ENCODE measurements around the gene ZNF280D. TPM values are rescaled to one million over a fixed set of nuclear protein-coding genes. Genes with fewer than 3 reads are reported as not detected.

The ZNF280D gene
- total RNA-seq, 1 experiment from 2014 or later = 26.8 TPM

- ChIA-PET POLR2A (ENCODE audit: unreplicated experiment) (no interaction called here), CTCF (no interaction called here)
- no peak for TF ChIP-seq EZH2 (IDR thresholded peaks at IDR 0.05; ENCODE audit: low read depth)
- no peak for TF ChIP-seq CTCF (conservative IDR thresholded peaks at IDR 0.05)
- Histone ChIP-seq H3K27ac (no peak overlapping the region), H2AFZ (no peak overlapping the region), H3F3A (ENCODE audit: insufficient read depth, low read depth) (no peaks in the 10 kb centered on the region), H3K79me2 (ENCODE audit: low read depth) (no peaks in the 10 kb centered on the region), H3K27me3 (ENCODE audit: insufficient read depth, low read depth) (no peaks in the 10 kb centered on the region), H3K36me3 (ENCODE audit: low read depth) (no peaks in the 10 kb centered on the region), H3K4me2 (no peak overlapping the region), H3K9me2 (ENCODE audit: insufficient read depth) (no peaks in the 10 kb centered on the region), H3K9me3 (ENCODE audit: insufficient read depth, low read depth) (no peaks in the 10 kb centered on the region), H3K4me3 (no peak overlapping the region), H4K20me1 (ENCODE audit: insufficient read depth) (no peaks in the 10 kb centered on the region), H3K4me1 (replicated peaks; ENCODE audit: insufficient read depth) (no peaks in the 10 kb centered on the region)
- DNase-seq = no peak
- intact Hi-C loops (cut with micrococcal nuclease; ENCODE audit: unreplicated experiment) = no loop called here
- BruUV-seq (replicated peaks) = no TSS peak
Measured at GRCh38 chr15:56772868-56773639, 39.7 kb upstream of the ZNF280D start.

GRCh38 chr15:56770173-56770572 is 36.9 kb upstream of the ZNF280D start:
- H3K4me1 ChIP-seq (replicated peaks; ENCODE audit: insufficient read depth) = no peaks in the 10 kb centered on the region
- no peaks in the 10 kb centered on the region for H3K9me3 ChIP-seq (ENCODE audit: insufficient read depth, low read depth)
- POLR2A ChIA-PET (ENCODE audit: unreplicated experiment) = no interaction called here
- no peaks in the 10 kb centered on the region for H3K79me2 ChIP-seq (ENCODE audit: low read depth)
- intact Hi-C loops (cut with micrococcal nuclease; ENCODE audit: unreplicated experiment) = no loop called here
- H4K20me1 ChIP-seq (ENCODE audit: insufficient read depth) = no peaks in the 10 kb centered on the region
- no peak overlapping the region for H3K4me3 ChIP-seq
- no peak overlapping the region for H3K4me2 ChIP-seq
- no TSS peak for BruUV-seq (replicated peaks)
- TF ChIP-seq EZH2 (IDR thresholded peaks at IDR 0.05; ENCODE audit: low read depth) (no peak), CTCF (conservative IDR thresholded peaks at IDR 0.05) (no peak)
- no peak for DNase-seq
- H3K36me3 ChIP-seq (ENCODE audit: low read depth) = no peaks in the 10 kb centered on the region
- H3F3A ChIP-seq (ENCODE audit: insufficient read depth, low read depth) = no peaks in the 10 kb centered on the region
- no peaks in the 10 kb centered on the region for H3K27me3 ChIP-seq (ENCODE audit: insufficient read depth, low read depth)
- H3K9me2 ChIP-seq (ENCODE audit: insufficient read depth) = no peaks in the 10 kb centered on the region
- H3K27ac ChIP-seq = no peak overlapping the region
- no peak overlapping the region for H2AFZ ChIP-seq
- CTCF ChIA-PET = interaction anchor here (0.7 kb wide), 1 partner anchor 510 kb away, joined by 3 read pairs; no protein-coding TSS in a partner anchor

- Histone ChIP-seq H3F3A (ENCODE audit: insufficient read depth, low read depth) (no peaks in the 10 kb centered on the region), H3K9me2 (ENCODE audit: insufficient read depth) (no peaks in the 10 kb centered on the region), H3K4me3 (no peak overlapping the region), H3K4me1 (replicated peaks; ENCODE audit: insufficient read depth) (no peaks in the 10 kb centered on the region), H3K4me2 (no peak overlapping the region), H2AFZ (no peak overlapping the region), H3K9me3 (ENCODE audit: insufficient read depth, low read depth) (no peaks in the 10 kb centered on the region), H3K27me3 (ENCODE audit: insufficient read depth, low read depth) (no peaks in the 10 kb centered on the region), H3K36me3 (ENCODE audit: low read depth) (no peaks in the 10 kb centered on the region), H3K79me2 (ENCODE audit: low read depth) (no peaks in the 10 kb centered on the region), H4K20me1 (ENCODE audit: insufficient read depth) (no peaks in the 10 kb centered on the region), H3K27ac (no peak overlapping the region)
- no TSS peak for BruUV-seq (replicated peaks)
- intact Hi-C loops (cut with micrococcal nuclease; ENCODE audit: unreplicated experiment) = no loop called here
- no peak for DNase-seq
- TF ChIP-seq CTCF (conservative IDR thresholded peaks at IDR 0.05) = no peak
- TF ChIP-seq EZH2 (IDR thresholded peaks at IDR 0.05; ENCODE audit: low read depth) = no peak
- CTCF ChIA-PET = interaction anchor here (0.7 kb wide), 1 partner anchor 812 kb away, joined by 3 read pairs; no protein-coding TSS in a partner anchor
- POLR2A ChIA-PET (ENCODE audit: unreplicated experiment) = no interaction called here
Measured at GRCh38 chr15:56767315-56767714, 34.0 kb upstream of the ZNF280D start.
